ENCODE data around the gene ITGB3. TPM values are rescaled to one million over a fixed set of nuclear protein-coding genes. Genes with fewer than 3 reads are reported as not detected.
A peak's percentile ranks its signal among the peaks of the same experiment; 100 is the strongest.

The ITGB3 gene
- total and polyA plus RNA-seq, 10 of the 15 experiments (the other 5 are each of a cell fraction or from before 2014, with no cell fraction given) = 0.69 to 22.8 (median 13.6) TPM

DNA sequence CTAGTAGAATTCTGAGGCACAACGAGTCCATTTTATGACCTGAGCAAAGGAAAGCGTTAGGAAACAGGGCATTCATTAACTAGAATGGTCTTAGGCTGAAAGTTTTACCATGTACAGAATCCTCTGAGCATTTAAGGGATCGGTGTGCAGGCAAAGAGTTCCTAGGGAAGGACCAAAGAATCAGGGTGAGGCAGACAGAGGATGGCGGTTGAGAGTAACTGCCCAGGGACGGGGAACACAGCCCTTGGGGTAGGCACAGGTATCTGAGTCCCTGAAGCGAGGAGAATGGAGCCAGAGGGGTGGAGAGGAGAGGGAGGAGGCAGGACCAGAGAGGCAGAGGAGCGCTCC is 14.0 kb upstream of the ITGB3 start (continued):
- no peak for TF ChIP-seq IKZF1 (conservative IDR thresholded peaks at IDR 0.05)
- TF ChIP-seq SUPT20H (IDR thresholded peaks at IDR 0.05; ENCODE audit: borderline replicate concordance, control insufficient read depth, low read depth, low read length) = no peak
- no peak for TF ChIP-seq CHD4 (IDR thresholded peaks at IDR 0.05)

DNA sequence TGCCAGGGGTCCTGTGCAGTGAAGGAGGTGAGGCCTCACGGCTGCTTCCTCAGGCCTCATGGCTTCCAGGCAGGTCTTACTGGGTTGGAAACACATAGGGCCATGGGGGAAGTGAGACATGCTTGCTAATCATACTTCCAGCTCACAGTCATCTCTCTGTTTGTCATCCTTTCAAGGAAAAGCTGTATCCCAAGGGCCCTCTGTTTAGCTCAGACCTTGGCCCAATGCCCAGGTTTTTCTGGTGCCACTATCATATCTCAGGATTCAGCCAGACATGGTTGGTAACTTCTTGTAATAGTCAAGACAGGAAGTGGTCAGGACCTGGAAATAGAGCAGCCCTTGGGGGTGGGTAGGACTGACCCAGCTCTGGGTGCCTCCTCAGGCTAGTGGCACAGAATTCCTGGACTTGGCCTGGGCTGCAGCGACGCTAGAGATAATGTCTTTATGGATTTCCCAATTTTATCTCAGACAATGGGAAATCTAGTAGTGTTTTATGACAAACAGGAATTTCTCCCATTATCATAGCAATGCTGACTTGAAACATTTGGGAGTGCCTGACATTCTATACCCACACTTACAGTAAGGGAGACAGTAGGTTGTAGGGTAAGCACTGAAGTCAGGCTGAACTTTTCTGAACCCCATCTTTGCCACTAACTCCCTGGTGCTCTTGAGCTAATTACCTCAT is 13.5 kb upstream of the ITGB3 start:
- RAD21 ChIA-PET (ENCODE audit: unreplicated experiment) = interaction anchor here (1.8 to 3.1 kb wide), 3 partner anchors 10 to 75 kb away, joined by 6 to 12 read pairs (median 6); no protein-coding TSS in a partner anchor
- WGBS (ENCODE audit: insufficient coverage, insufficient replicate concordance, low lambda C conversion rate, missing lambda C conversion rate) = 32% methylated on average over 3 of the region's 3 CpGs
- Histone ChIP-seq H3K36me3 (ENCODE audit: control insufficient read depth in 2 of 2, insufficient read depth in 2 of 2, low read length in 1 of 2) (no peaks in the 10 kb centered on the region), H3K4me3 (no peak overlapping the region), H2AFZ (ENCODE audit: control insufficient read depth, low read depth, low read length) (peak overlapping the region; percentile 41; the same call in 1 of the 2 replicates), H3K27me3 (replicated peaks in 1 of 2; ENCODE audit: control insufficient read depth in 2 of 2, insufficient read depth in 2 of 2, low read length in 1 of 2) (no peaks in the 10 kb centered on the region), H3K9me3 (replicated peaks; ENCODE audit: control insufficient read depth, insufficient read depth, low read length) (peaks cover 8% of the 10 kb centered on the region; the same call in 2 of the 3 replicates), H3K4me2 (ENCODE audit: control insufficient read depth, insufficient read depth) (peak overlapping the region; percentile 9; the same call in 1 of the 2 replicates), H3K9ac (ENCODE audit: control insufficient read depth, insufficient read depth, low read length) (no peak overlapping the region), H3K27ac (ENCODE audit: control insufficient read depth, insufficient read depth) (no peak overlapping the region), H3K4me1 (ENCODE audit: control insufficient read depth, insufficient read depth, low read length) (peaks cover 10% of the 10 kb centered on the region), H3K79me2 (ENCODE audit: control insufficient read depth, insufficient read depth, low read length) (no peaks in the 10 kb centered on the region), H4K20me1 (ENCODE audit: control insufficient read depth, insufficient read depth) (no peaks in the 10 kb centered on the region)
- DNase-seq (ENCODE audit: low read depth, low spot score) (peak; percentile 40), ATAC-seq (peak; percentile 88), FAIRE-seq (peak; percentile 7)
- CTCF ChIA-PET = interaction anchor here (0.8 to 3.0 kb wide), 8 partner anchors 9 to 74 kb away, joined by 3 to 16 read pairs (median 5); no protein-coding TSS in a partner anchor
- no TSS peak for BruUV-seq (replicated peaks)
- in situ Hi-C loops (cut with MboI) (no loop called here), intact Hi-C loops (cut with micrococcal nuclease; ENCODE audit: unreplicated experiment) (no loop called here)
- POLR2A ChIA-PET = interaction anchor here (0.7 to 1.3 kb wide), 4 partner anchors 9 to 59 kb away, joined by 3 read pairs; no protein-coding TSS in a partner anchor
- SMC1A ChIA-PET (ENCODE audit: uncharacterized antibody, unreplicated experiment) = interaction anchor here (0.8 to 2.2 kb wide), 8 partner anchors 9 to 76 kb away, joined by 3 to 13 read pairs (median 4); no protein-coding TSS in a partner anchor
- TF ChIP-seq, protein P1, sequence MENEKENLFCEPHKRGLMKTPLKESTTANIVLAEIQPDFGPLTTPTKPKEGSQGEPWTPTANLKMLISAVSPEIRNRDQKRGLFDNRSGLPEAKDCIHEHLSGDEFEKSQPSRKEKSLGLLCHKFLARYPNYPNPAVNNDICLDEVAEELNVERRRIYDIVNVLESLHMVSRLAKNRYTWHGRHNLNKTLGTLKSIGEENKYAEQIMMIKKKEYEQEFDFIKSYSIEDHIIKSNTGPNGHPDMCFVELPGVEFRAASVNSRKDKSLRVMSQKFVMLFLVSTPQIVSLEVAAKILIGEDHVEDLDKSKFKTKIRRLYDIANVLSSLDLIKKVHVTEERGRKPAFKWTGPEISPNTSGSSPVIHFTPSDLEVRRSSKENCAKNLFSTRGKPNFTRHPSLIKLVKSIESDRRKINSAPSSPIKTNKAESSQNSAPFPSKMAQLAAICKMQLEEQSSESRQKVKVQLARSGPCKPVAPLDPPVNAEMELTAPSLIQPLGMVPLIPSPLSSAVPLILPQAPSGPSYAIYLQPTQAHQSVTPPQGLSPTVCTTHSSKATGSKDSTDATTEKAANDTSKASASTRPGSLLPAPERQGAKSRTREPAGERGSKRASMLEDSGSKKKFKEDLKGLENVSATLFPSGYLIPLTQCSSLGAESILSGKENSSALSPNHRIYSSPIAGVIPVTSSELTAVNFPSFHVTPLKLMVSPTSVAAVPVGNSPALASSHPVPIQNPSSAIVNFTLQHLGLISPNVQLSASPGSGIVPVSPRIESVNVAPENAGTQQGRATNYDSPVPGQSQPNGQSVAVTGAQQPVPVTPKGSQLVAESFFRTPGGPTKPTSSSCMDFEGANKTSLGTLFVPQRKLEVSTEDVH (IDR thresholded peaks at IDR 0.05; ENCODE audit: low read depth, partially characterized antibody) = no peak
- TF ChIP-seq CREB1 (IDR thresholded peaks at IDR 0.05; ENCODE audit: low read depth) (no peak), IKZF1 (conservative IDR thresholded peaks at IDR 0.05) (peak; percentile 34; the same call in 1 of the 2 replicates), MTA2 (IDR thresholded peaks at IDR 0.05; ENCODE audit: low read depth) (no peak), KAT2A (conservative IDR thresholded peaks at IDR 0.05; ENCODE audit: control insufficient read depth, low read depth, low read length) (no peak), HDAC2 (IDR thresholded peaks at IDR 0.05) (no peak), FOS (IDR thresholded peaks at IDR 0.05; ENCODE audit: borderline replicate concordance, extremely low read depth, insufficient read length) (no peak), ETV6 (conservative IDR thresholded peaks at IDR 0.05 in 1 of 2, IDR thresholded peaks at IDR 0.05 in 1 of 2; ENCODE audit: borderline replicate concordance in 1 of 2, low read depth in 1 of 2) (peak in 1 of 2 experiments; percentile 47; a peak in 1 of 4 replicates), SPI1 (IDR thresholded peaks at IDR 0.05; ENCODE audit: borderline replicate concordance, insufficient read depth, low read depth, low read length) (0 out of 2 replicates have a peak, but pooled peaks have one; percentile 11), ZNF384 (IDR thresholded peaks at IDR 0.05; ENCODE audit: borderline replicate concordance, low read depth, low read length) (no peak), BRCA1 (IDR thresholded peaks at IDR 0.05; ENCODE audit: low read depth, low read length) (no peak), TCF12 (IDR thresholded peaks at IDR 0.05; ENCODE audit: low read depth, low read length) (no peak), RUNX3 (IDR thresholded peaks at IDR 0.05; ENCODE audit: low read length) (peak; percentile 65), EZH2 (IDR thresholded peaks at IDR 0.05; ENCODE audit: borderline replicate concordance, control insufficient read depth, low read depth, low read length) (no peak), RELA (IDR thresholded peaks at IDR 0.05; ENCODE audit: borderline replicate concordance, partially characterized antibody) (no peak)
- TF ChIP-seq, protein P2, sequence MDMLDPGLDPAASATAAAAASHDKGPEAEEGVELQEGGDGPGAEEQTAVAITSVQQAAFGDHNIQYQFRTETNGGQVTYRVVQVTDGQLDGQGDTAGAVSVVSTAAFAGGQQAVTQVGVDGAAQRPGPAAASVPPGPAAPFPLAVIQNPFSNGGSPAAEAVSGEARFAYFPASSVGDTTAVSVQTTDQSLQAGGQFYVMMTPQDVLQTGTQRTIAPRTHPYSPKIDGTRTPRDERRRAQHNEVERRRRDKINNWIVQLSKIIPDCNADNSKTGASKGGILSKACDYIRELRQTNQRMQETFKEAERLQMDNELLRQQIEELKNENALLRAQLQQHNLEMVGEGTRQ (IDR thresholded peaks at IDR 0.05; ENCODE audit: borderline replicate concordance, low read depth, low read length) = no peak
